B cell (primary cell): Measurements from ENCODE around the gene CBX6. TPM values are rescaled to one million over a fixed set of nuclear protein-coding genes. Genes with fewer than 3 reads are reported as not detected.

Experiments
- ATAC-seq: fragments of 200-7000 bp; cut with Tn5 transposase; one replicate; pipeline ENCODE4 v1.10.0; 2021; ENCODE audit warnings: low read depth, mild to moderate bottlenecking, moderate number of reproducible peaks, moderate library complexity
- CTCF ChIA-PET: fragments of 350-600 bp; sonication (Branson Sonifier 250); formaldehyde crosslinking; loops from one replicate; lab custom pipeline; 2021; ENCODE audit warnings: antibody characterized with exemption, inconsistent platforms; lab: Charles Lee
- POLR2A ChIA-PET: fragments of 350-600 bp; sonication (Branson Sonifier 250); formaldehyde crosslinking; loops from one replicate; lab custom pipeline; 2021; ENCODE audit warnings: antibody characterized with exemption; lab: Charles Lee
- DNase-seq: peaks from one replicate; pipeline ENCODE4 v3.0.0; 2013
- H2AFZ ChIP-seq: 2 replicates; pipeline ENCODE4 v1.6.1; 2012; ENCODE audit warnings: mild to moderate bottlenecking, low read depth, low read length; ENCODE audit not compliant: insufficient read depth, poor library complexity, severe bottlenecking
- H3K27ac ChIP-seq, 2 donors: 1 replicate in 1 of 2; 2 replicates in 1 of 2; pipeline ENCODE4 v1.5.1; 2012 to 2013; ENCODE audit warnings: low read length in 2 of 2, mild to moderate bottlenecking in 2 of 2, moderate library complexity in 1 of 2
- H3K27me3 ChIP-seq, 4 experiments: fragments of 200-600 bp in 1 of 4; sonication (generic) in 1 of 4; replicated peaks in 1 of 4; 1 replicate in 2 of 4; 2 replicates in 2 of 4; pipeline versions ENCODE4 v1.6.1 to v1.7.0; 2013 to 2016; ENCODE audit warnings: low read length in 3 of 4, mild to moderate bottlenecking in 2 of 4, mixed read lengths in 1 of 4, moderate library complexity in 1 of 4; ENCODE audit not compliant: insufficient read depth in 4 of 4, control insufficient read depth in 3 of 4; ENCODE audit errors: control extremely low read depth in 1 of 4
- H3K36me3 ChIP-seq, 2 experiments: replicated peaks in 1 of 2; 1 replicate in 1 of 2; 2 replicates in 1 of 2; pipeline versions ENCODE4 v1.6.1 to v1.7.1; 2013; ENCODE audit warnings: low read length in 1 of 2; ENCODE audit not compliant: insufficient read depth in 2 of 2, control insufficient read depth in 1 of 2; ENCODE audit errors: control extremely low read depth in 1 of 2, extremely low read depth in 1 of 2
- H3K4me1 ChIP-seq, 2 donors: fragments of 200-600 bp in 1 of 2; sonication (generic) in 1 of 2; 1 replicate in 1 of 2; 2 replicates in 1 of 2; pipeline versions ENCODE4 v1.5.1 to v1.6.1; 2013 to 2017; ENCODE audit warnings: low read length in 2 of 2; ENCODE audit not compliant: control insufficient read depth in 2 of 2, insufficient read depth in 2 of 2
- H3K4me2 ChIP-seq: replicated peaks from 2 replicates; pipeline ENCODE3; 2012; ENCODE audit warnings: mild to moderate bottlenecking, low read depth, low read length; ENCODE audit not compliant: poor library complexity, severe bottlenecking
- H3K4me3 ChIP-seq, 5 experiments: fragments of 200-600 bp in 1 of 5; sonication (generic) in 1 of 5; 1 replicate in 3 of 5; 2 replicates in 2 of 5; pipeline versions ENCODE4 v1.5.1 to v1.7.0; 2011 to 2016; ENCODE audit warnings: low read length in 4 of 5, mild to moderate bottlenecking in 4 of 5, low read depth in 2 of 5, control low read depth in 1 of 5, moderate library complexity in 1 of 5; ENCODE audit not compliant: insufficient read depth in 1 of 5; ENCODE audit errors: control extremely low read depth in 1 of 5, extremely low read depth in 1 of 5
- H3K79me2 ChIP-seq: fragments of 200-600 bp; sonication (generic); one replicate; pipeline ENCODE4 v1.6.0; 2016; ENCODE audit warnings: low read length; ENCODE audit not compliant: control insufficient read depth, insufficient read depth
- H3K9ac ChIP-seq: fragments of 200-600 bp; sonication (generic); 2 replicates; pipeline ENCODE4 v1.6.1; 2017; ENCODE audit warnings: mild to moderate bottlenecking, low read length, moderate library complexity
- H3K9me3 ChIP-seq, 3 donors: one replicate each; pipeline versions ENCODE4 v1.6.1 to v1.7.1; 2013; ENCODE audit warnings: low read length in 2 of 3; ENCODE audit not compliant: control insufficient read depth in 2 of 3, insufficient read depth in 1 of 3; ENCODE audit errors: control extremely low read depth in 1 of 3
- H4K20me1 ChIP-seq: 2 replicates; pipeline ENCODE4 v1.6.0; 2012; ENCODE audit warnings: mild to moderate bottlenecking, low read length; ENCODE audit not compliant: insufficient read depth, control insufficient read depth, poor library complexity, severe bottlenecking
- H3K27ac Mint-ChIP-seq: one replicate; pipeline ENCODE4 v1.8.0; 2021; ENCODE audit warnings: mixed read lengths
- H3K27me3 Mint-ChIP-seq: one replicate; pipeline ENCODE4 v1.8.0; 2021; ENCODE audit warnings: mixed read lengths
- H3K4me1 Mint-ChIP-seq: one replicate; pipeline ENCODE4 v1.8.0; 2021; ENCODE audit warnings: mixed read lengths
- H3K4me3 Mint-ChIP-seq: one replicate; pipeline ENCODE4 v1.8.0; 2021; ENCODE audit warnings: mixed read lengths
- H3K9me3 Mint-ChIP-seq: one replicate; pipeline ENCODE4 v1.8.0; 2022; ENCODE audit warnings: mixed read lengths; ENCODE audit not compliant: insufficient read depth
- CTCF ChIP-seq: fragments of 200-600 bp; IDR thresholded peaks from one replicate; pipeline ENCODE4 v1.8.0; 2022; ENCODE audit warnings: antibody characterized with exemption, mild to moderate bottlenecking
- EZH2 ChIP-seq: IDR thresholded peaks from 2 replicates; pipeline ENCODE4 v1.6.1; 2012; ENCODE audit warnings: borderline replicate concordance, low read depth, mild to moderate bottlenecking, moderate library complexity, low read length; ENCODE audit not compliant: insufficient read depth, poor library complexity, severe bottlenecking
- WGBS: methylation state at CpG from one replicate; pipeline ENCODE4 v1.1.5; 2013; ENCODE audit warnings: missing lambda C conversion rate; ENCODE audit not compliant: insufficient coverage; 5-methylcytosine and 5-hydroxymethylcytosine counted together
- intact Hi-C: fragments of 100-400 bp; cut with micrococcal nuclease; formaldehyde crosslinking; loops from one replicate; pipeline ENCODE4 v1.10.0; 2022
- polyA plus RNA-seq: library from polyadenylated mRNA; depleted of rRNA; stranded (reverse); fragments of >200 nt; gene quantifications from 2 replicates; pipeline ENCODE4 v1.2.3, GENCODE V29; 2012
- total RNA-seq, 2 donors: library from RNA; stranded (reverse); fragments of 120-200 nt in 1 of 2; gene quantifications; 1 replicate in 1 of 2; 2 replicates in 1 of 2; pipeline versions ENCODE4 v1.2.3 to v1.2.4, GENCODE V29; 2013 to 2022

Gene CBX6
- total and polyA plus RNA-seq, 2 donors (not counting 1 experiment from before 2014, with no cell fraction given) = 14.9 to 55.1 TPM

- H3K36me3 ChIP-seq = peaks cover 0 to 18% of the 10 kb centered on the region in 2 experiments
- ATAC-seq (no peak), DNase-seq (no peak)
- peaks cover 0 to 22% (median 8%) of the 10 kb centered on the region in 4 experiments for H3K27me3 ChIP-seq
- H3K79me2 ChIP-seq = peaks cover 26% of the 10 kb centered on the region
- peak overlapping the region; percentile 39 to 54 for H3K27ac ChIP-seq
- CTCF ChIA-PET = interaction anchor here (0.6 to 5.1 kb wide), 33 partner anchors 8 to 1209 kb away, joined by 3 to 167 read pairs (median 5); partner anchors contain the start of genes APOBEC3B, NPTXR and RPL3
- intact Hi-C loops = loop anchor here (1.0 to 10.0 kb wide), 10 partner anchors 77 to 1306 kb away; partner anchors contain the start of genes APOBEC3B, ATF4, DNAL4 and SUN2
- H3K4me2 ChIP-seq = peak overlapping the region; percentile 98
- peak overlapping the region; percentile 87 for H3K9ac ChIP-seq
- POLR2A ChIA-PET = interaction anchor here (0.8 to 1.1 kb wide), 2 partner anchors 165 to 281 kb away, joined by 3 read pairs; partner anchors contain the start of genes CBX7 and GTPBP1
- Mint-ChIP-seq H3K27ac (peak overlapping the region; percentile 92), H3K27me3 (peaks cover 17% of the 10 kb centered on the region), H3K9me3 (no peaks in the 10 kb centered on the region), H3K4me3 (peak overlapping the region; percentile 94), H3K4me1 (peaks cover 49% of the 10 kb centered on the region)
- no peaks in the 10 kb centered on the region for H3K9me3 ChIP-seq
- TF ChIP-seq CTCF (no peak), EZH2 (no peak)
- H2AFZ ChIP-seq = peak overlapping the region; percentile 79
- H4K20me1 ChIP-seq = peaks cover 49% of the 10 kb centered on the region
- WGBS = 20% methylated on average over 1 of the region's 2 CpGs
- peak overlapping the region in 4 of 5 experiments; percentile 53 to 86 (median 65) for H3K4me3 ChIP-seq
- peaks cover 31 to 49% of the 10 kb centered on the region in 2 donors for H3K4me1 ChIP-seq
Observed at GRCh38 chr22:38870791-38871359, 1.1 kb downstream of the CBX6 start.
